GM12878 (cell line): Measurements from ENCODE around the gene TMPRSS2. TPM values are rescaled to one million over a fixed set of nuclear protein-coding genes. Genes with fewer than 3 reads are reported as not detected.

Experiments
- HCFC1 ChIP-seq: fragments of 150-350 bp; IDR thresholded peaks from 2 replicates; pipeline ENCODE4 v1.6.1; 2014; ENCODE audit warnings: low read length
- NR2C2 ChIP-seq: IDR thresholded peaks from 2 replicates; pipeline ENCODE4 v1.6.1; 2011; ENCODE audit warnings: borderline replicate concordance, low read depth; ENCODE audit not compliant: control insufficient read depth, insufficient read length
- SMAD1 ChIP-seq: fragments of 450-650 bp; IDR thresholded peaks from 2 replicates; pipeline ENCODE4 v1.6.1; 2018; ENCODE audit warnings: mild to moderate bottlenecking, low read depth; ENCODE audit not compliant: partially characterized antibody
- STAT1 ChIP-seq: fragments of 450-650 bp; conservative IDR thresholded peaks from 2 replicates; pipeline ENCODE4 v1.6.1; 2014; ENCODE audit warnings: antibody characterized with exemption, mild to moderate bottlenecking
- TCF3 ChIP-seq: IDR thresholded peaks from 2 replicates; pipeline ENCODE4 v1.6.1; 2012; ENCODE audit warnings: low read depth, mild to moderate bottlenecking, low read length, borderline replicate concordance; ENCODE audit not compliant: insufficient read depth
- ZNF622 ChIP-seq: fragments of 450-650 bp; IDR thresholded peaks from 2 replicates; pipeline ENCODE4 v1.6.1; 2017; ENCODE audit warnings: mild to moderate bottlenecking, inconsistent platforms
- polyA plus RNA-seq, 11 experiments: library from polyadenylated mRNA; depleted of rRNA in 4 of 11; unstranded in 6 of 11; stranded (reverse) in 5 of 11; fragments of >200 nt; fragmentation: Nextera tagmentation in 4 of 11; fragmentation: Illumina TruSeq in 1 of 11; extraction: Ambion mirVana in 4 of 11; extraction: Trizol in 1 of 11; gene quantifications; 1 replicate in 1 of 11; 2 replicates in 10 of 11; pipeline versions ENCODE4 v1.2.1 to v1.2.3, GENCODE V29; 2011 to 2016; ENCODE audit warnings: inconsistent platforms in 2 of 11, missing spikeins in 2 of 11, low read depth in 1 of 11
- total RNA-seq, 4 experiments: library from RNA; depleted of rRNA in 3 of 4; stranded (reverse); fragments of >200 nt in 3 of 4; fragmentation: Illumina TruSeq in 1 of 4; extraction: Trizol in 1 of 4; gene quantifications; 2 replicates each; pipeline versions ENCODE4 v1.2.1 to v1.2.3, GENCODE V29; 2013 to 2021
- TF ChIP-seq, protein P1 (sequence below): IDR thresholded peaks from 2 replicates; pipeline ENCODE4 v1.6.1; 2012; ENCODE audit warnings: improper control_type of control experiment, low read depth, low read length; ENCODE audit not compliant: insufficient replicate concordance
- TF ChIP-seq, protein P2 (sequence below): fragments of 450-650 bp; IDR thresholded peaks from 2 replicates; pipeline ENCODE4 v1.6.1; 2016; ENCODE audit warnings: mild to moderate bottlenecking, moderate library complexity, borderline replicate concordance
- TF ChIP-seq, protein P3 (sequence below): fragments of 450-650 bp; IDR thresholded peaks from 2 replicates; pipeline ENCODE4 v1.6.1; 2017; ENCODE audit warnings: mild to moderate bottlenecking, moderate library complexity

The TMPRSS2 gene
- total and polyA plus RNA-seq, 10 of the 15 experiments (the other 5 are each of a cell fraction or from before 2014, with no cell fraction given): 0.19 to 0.26 TPM; not detected in 8

DNA sequence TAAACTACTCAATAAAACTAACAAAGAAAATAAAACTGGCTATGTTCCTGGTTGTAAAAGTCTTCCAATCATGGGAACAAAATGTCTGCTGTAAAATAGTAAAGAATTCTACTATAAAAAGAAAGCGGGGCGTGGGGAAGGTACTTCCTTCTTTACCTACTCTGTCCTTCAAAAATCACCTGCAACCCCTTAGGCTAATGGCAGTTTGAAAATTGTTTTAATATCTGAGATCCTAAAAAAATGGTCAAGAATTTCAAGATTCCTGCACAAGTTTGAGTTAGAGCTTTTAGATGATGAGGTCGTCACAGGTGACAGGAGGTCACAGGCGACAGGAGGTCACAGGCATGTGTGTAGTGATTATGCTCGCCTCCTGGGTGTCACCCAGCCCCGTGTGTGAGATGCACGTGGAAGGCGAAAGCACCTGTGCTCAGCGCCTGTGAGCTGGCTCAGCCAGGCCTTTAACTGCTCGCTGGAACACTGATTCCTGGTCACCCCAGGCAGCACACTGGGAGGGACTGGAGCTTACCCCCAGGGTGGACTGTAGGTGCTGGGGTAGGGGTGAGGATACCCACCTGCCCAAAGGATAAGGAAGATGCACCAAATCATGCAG lies 18.6 kb upstream of the TMPRSS2 start (continued):
- TF ChIP-seq, protein P1, sequence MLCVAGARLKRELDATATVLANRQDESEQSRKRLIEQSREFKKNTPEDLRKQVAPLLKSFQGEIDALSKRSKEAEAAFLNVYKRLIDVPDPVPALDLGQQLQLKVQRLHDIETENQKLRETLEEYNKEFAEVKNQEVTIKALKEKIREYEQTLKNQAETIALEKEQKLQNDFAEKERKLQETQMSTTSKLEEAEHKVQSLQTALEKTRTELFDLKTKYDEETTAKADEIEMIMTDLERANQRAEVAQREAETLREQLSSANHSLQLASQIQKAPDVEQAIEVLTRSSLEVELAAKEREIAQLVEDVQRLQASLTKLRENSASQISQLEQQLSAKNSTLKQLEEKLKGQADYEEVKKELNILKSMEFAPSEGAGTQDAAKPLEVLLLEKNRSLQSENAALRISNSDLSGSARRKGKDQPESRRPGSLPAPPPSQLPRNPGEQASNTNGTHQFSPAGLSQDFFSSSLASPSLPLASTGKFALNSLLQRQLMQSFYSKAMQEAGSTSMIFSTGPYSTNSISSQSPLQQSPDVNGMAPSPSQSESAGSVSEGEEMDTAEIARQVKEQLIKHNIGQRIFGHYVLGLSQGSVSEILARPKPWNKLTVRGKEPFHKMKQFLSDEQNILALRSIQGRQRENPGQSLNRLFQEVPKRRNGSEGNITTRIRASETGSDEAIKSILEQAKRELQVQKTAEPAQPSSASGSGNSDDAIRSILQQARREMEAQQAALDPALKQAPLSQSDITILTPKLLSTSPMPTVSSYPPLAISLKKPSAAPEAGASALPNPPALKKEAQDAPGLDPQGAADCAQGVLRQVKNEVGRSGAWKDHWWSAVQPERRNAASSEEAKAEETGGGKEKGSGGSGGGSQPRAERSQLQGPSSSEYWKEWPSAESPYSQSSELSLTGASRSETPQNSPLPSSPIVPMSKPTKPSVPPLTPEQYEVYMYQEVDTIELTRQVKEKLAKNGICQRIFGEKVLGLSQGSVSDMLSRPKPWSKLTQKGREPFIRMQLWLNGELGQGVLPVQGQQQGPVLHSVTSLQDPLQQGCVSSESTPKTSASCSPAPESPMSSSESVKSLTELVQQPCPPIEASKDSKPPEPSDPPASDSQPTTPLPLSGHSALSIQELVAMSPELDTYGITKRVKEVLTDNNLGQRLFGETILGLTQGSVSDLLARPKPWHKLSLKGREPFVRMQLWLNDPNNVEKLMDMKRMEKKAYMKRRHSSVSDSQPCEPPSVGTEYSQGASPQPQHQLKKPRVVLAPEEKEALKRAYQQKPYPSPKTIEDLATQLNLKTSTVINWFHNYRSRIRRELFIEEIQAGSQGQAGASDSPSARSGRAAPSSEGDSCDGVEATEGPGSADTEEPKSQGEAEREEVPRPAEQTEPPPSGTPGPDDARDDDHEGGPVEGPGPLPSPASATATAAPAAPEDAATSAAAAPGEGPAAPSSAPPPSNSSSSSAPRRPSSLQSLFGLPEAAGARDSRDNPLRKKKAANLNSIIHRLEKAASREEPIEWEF: no peak
- TF ChIP-seq, protein P2, sequence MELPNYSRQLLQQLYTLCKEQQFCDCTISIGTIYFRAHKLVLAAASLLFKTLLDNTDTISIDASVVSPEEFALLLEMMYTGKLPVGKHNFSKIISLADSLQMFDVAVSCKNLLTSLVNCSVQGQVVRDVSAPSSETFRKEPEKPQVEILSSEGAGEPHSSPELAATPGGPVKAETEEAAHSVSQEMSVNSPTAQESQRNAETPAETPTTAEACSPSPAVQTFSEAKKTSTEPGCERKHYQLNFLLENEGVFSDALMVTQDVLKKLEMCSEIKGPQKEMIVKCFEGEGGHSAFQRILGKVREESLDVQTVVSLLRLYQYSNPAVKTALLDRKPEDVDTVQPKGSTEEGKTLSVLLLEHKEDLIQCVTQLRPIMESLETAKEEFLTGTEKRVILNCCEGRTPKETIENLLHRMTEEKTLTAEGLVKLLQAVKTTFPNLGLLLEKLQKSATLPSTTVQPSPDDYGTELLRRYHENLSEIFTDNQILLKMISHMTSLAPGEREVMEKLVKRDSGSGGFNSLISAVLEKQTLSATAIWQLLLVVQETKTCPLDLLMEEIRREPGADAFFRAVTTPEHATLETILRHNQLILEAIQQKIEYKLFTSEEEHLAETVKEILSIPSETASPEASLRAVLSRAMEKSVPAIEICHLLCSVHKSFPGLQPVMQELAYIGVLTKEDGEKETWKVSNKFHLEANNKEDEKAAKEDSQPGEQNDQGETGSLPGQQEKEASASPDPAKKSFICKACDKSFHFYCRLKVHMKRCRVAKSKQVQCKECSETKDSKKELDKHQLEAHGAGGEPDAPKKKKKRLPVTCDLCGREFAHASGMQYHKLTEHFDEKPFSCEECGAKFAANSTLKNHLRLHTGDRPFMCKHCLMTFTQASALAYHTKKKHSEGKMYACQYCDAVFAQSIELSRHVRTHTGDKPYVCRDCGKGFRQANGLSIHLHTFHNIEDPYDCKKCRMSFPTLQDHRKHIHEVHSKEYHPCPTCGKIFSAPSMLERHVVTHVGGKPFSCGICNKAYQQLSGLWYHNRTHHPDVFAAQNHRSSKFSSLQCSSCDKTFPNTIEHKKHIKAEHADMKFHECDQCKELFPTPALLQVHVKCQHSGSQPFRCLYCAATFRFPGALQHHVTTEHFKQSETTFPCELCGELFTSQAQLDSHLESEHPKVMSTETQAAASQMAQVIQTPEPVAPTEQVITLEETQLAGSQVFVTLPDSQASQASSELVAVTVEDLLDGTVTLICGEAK: no peak
- TF ChIP-seq STAT1 (no peak), SMAD1 (no peak), TCF3 (no peak), ZNF622 (no peak), NR2C2 (no peak), HCFC1 (no peak)
- TF ChIP-seq, protein P3, sequence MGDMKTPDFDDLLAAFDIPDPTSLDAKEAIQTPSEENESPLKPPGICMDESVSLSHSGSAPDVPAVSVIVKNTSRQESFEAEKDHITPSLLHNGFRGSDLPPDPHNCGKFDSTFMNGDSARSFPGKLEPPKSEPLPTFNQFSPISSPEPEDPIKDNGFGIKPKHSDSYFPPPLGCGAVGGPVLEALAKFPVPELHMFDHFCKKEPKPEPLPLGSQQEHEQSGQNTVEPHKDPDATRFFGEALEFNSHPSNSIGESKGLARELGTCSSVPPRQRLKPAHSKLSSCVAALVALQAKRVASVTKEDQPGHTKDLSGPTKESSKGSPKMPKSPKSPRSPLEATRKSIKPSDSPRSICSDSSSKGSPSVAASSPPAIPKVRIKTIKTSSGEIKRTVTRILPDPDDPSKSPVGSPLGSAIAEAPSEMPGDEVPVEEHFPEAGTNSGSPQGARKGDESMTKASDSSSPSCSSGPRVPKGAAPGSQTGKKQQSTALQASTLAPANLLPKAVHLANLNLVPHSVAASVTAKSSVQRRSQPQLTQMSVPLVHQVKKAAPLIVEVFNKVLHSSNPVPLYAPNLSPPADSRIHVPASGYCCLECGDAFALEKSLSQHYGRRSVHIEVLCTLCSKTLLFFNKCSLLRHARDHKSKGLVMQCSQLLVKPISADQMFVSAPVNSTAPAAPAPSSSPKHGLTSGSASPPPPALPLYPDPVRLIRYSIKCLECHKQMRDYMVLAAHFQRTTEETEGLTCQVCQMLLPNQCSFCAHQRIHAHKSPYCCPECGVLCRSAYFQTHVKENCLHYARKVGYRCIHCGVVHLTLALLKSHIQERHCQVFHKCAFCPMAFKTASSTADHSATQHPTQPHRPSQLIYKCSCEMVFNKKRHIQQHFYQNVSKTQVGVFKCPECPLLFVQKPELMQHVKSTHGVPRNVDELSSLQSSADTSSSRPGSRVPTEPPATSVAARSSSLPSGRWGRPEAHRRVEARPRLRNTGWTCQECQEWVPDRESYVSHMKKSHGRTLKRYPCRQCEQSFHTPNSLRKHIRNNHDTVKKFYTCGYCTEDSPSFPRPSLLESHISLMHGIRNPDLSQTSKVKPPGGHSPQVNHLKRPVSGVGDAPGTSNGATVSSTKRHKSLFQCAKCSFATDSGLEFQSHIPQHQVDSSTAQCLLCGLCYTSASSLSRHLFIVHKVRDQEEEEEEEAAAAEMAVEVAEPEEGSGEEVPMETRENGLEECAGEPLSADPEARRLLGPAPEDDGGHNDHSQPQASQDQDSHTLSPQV: no peak
